ENCODE results near the gene FLVCR1.
"Not testable (repeated sequence)": the region's sequence is repeated elsewhere in the genome, so short reads cannot be mapped to it uniquely, and the experiment has no call there.

Gene FLVCR1

GRCh38 chr1:212828395-212828794 is 29.7 kb upstream of the FLVCR1 start:
- no peak for TF ChIP-seq CTCF (IDR thresholded peaks at IDR 0.05)
- Histone ChIP-seq H3K9me3 (peaks cover 7% of the 10 kb centered on the region), H3K4me3 (ENCODE audit: low read depth in 1 of 2, low read length in 1 of 2) (no peak overlapping the region), H3K27ac (no peak overlapping the region), H3K27me3 (no peaks in the 10 kb centered on the region), H3K36me3 (no peaks in the 10 kb centered on the region), H3K4me1 (ENCODE audit: control insufficient read depth in 1 of 2, insufficient read depth in 1 of 2, low read depth in 1 of 2, low read length in 1 of 2) (peaks cover 5 to 6% of the 10 kb centered on the region in 2 experiments)

DNA sequence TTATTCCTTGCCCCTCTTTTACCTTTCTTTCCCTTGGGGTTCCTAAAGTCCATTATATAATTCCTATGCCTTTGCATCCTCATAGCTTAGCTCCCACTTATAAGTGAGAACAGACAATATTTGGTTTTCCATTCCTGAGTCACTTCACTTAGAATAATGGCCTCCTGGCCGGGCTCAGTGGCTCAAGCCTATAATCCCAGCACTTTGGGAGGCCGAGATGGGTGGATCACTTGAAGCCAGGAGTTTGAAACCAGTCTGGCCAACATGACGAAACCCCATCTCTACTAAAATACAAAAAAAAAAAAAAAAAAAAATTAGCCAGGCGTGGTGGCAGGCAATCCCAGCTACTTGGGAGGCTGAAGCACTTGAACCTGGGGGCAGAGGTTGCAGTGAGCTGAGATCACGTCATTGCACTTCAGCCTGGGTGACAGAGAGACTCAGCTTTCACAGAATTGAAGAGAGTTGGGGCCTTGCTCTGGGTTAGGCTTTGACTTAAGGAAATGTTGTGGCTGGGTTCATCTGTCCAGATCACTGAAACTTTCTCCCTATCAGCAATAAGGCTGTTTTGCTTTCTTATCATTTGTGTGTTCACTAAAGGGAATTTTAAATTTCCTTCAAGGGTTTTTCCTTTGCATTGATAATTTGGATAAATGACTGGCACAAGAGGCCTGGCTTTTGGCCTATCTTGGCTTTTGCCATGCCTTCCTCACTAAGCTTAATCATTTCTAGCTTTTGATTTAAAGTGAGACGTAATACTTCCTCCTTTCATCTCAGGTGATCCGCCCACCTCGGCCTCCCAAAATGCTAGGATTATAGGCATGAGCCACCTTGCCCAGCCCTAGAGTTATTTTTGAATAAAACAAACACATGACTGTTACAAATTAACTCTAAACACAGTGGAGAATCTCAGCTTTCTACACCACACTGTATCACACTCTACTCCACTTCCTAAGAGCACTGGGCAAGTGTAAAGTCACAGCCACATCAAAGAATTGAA is 24.6 kb upstream of the FLVCR1 start:
- H3K4me3 ChIP-seq (ENCODE audit: low read depth in 1 of 2, low read length in 1 of 2); H3K4me1 ChIP-seq (ENCODE audit: control insufficient read depth in 1 of 2, insufficient read depth in 1 of 2, low read depth in 1 of 2, low read length in 1 of 2); H3K9me3 ChIP-seq; H3K27ac ChIP-seq; H3K36me3 ChIP-seq; H3K27me3 ChIP-seq: not testable (repeated sequence)

- Histone ChIP-seq H3K36me3 (no peaks in the 10 kb centered on the region), H3K4me1 (ENCODE audit: control insufficient read depth in 1 of 2, insufficient read depth in 1 of 2, low read depth in 1 of 2, low read length in 1 of 2) (no peaks in the 10 kb centered on the region), H3K4me3 (ENCODE audit: low read depth in 1 of 2, low read length in 1 of 2) (no peak overlapping the region), H3K27ac (no peak overlapping the region), H3K27me3 (no peaks in the 10 kb centered on the region), H3K9me3 (no peaks in the 10 kb centered on the region)
- no peak for TF ChIP-seq CTCF (IDR thresholded peaks at IDR 0.05)
Observed at GRCh38 chr1:212838145-212838544, 19.9 kb upstream of the FLVCR1 start.

GRCh38 chr1:212844521-212844920 is 13.6 kb upstream of the FLVCR1 start:
- H3K36me3 ChIP-seq; H3K4me3 ChIP-seq (ENCODE audit: low read depth in 1 of 2, low read length in 1 of 2); H3K27me3 ChIP-seq; H3K9me3 ChIP-seq; H3K4me1 ChIP-seq (ENCODE audit: control insufficient read depth in 1 of 2, insufficient read depth in 1 of 2, low read depth in 1 of 2, low read length in 1 of 2); H3K27ac ChIP-seq: not testable (repeated sequence)

- Histone ChIP-seq H3K36me3 (no peaks in the 10 kb centered on the region), H3K27me3 (no peaks in the 10 kb centered on the region), H3K9me3 (no peaks in the 10 kb centered on the region), H3K4me1 (ENCODE audit: control insufficient read depth in 1 of 2, insufficient read depth in 1 of 2, low read depth in 1 of 2, low read length in 1 of 2) (no peaks in the 10 kb centered on the region), H3K4me3 (ENCODE audit: low read depth in 1 of 2, low read length in 1 of 2) (no peak within 1 kb of the TSS), H3K27ac (no peak within 1 kb of the TSS)
- TF ChIP-seq CTCF (IDR thresholded peaks at IDR 0.05): no peak
Observed at GRCh38 chr1:212847549-212847948, 10.5 kb upstream of the FLVCR1 start, which contains the start of gene SPATA45. Gene SPATA45 (minus strand): TSS chr1:212847649. CDS start chr1:212836149, 11,500 bp downstream.

DNA sequence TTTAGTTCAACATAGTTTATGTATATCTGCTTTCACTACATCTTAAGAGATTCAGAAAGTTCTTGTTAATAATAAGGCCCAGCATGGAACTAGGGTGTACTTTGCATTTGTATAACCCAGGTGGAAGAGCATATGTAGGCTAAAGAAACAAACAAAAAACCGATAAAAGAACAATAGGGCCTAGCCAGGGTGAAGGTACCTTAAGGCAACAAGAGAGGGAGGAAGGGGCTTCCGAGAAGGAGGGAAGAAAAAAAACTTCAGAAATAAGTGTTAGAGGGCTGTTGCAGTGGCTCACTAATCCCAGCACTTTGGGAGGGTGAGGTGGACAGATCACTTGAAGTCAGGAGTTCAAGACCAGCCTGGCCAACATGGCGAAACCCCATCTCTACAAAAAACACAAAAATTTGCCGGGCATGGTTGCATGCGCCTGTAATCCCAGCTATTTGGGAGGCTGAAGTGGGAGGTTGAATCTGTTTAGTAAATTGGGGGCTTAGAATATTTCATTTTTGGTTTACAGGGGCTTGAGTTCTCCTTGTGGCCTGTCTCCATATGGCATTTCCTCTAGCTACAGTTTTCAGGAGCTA is 5.9 kb upstream of the FLVCR1 start:
- TF ChIP-seq CTCF (IDR thresholded peaks at IDR 0.05): no peak
- H3K27me3 ChIP-seq: no peaks in the 10 kb centered on the region
- peaks cover 7% of the 10 kb centered on the region in 2 experiments for H3K4me1 ChIP-seq (ENCODE audit: control insufficient read depth in 1 of 2, insufficient read depth in 1 of 2, low read depth in 1 of 2, low read length in 1 of 2)
- H3K36me3 ChIP-seq: no peaks in the 10 kb centered on the region
- H3K4me3 ChIP-seq (ENCODE audit: low read depth in 1 of 2, low read length in 1 of 2): no peak overlapping the region
- no peak overlapping the region for H3K27ac ChIP-seq
- no peaks in the 10 kb centered on the region for H3K9me3 ChIP-seq
